ENCODE results near the gene CAND2. TPM values are rescaled to one million over a fixed set of nuclear protein-coding genes. Genes with fewer than 3 reads are reported as not detected.

CAND2 gene
- total and polyA plus RNA-seq, 2 of the 8 experiments (the other 6 are each of a cell fraction or from before 2014, with no cell fraction given): 8.7 TPM

- Histone ChIP-seq H4K91ac (replicated peaks; ENCODE audit: insufficient read length, low read length) (no peak overlapping the region), H3K23me2 (ENCODE audit: low read depth, low read length) (peaks cover 10% of the 10 kb centered on the region), H2BK5ac (ENCODE audit: low read depth, low read length) (no peak overlapping the region), H3K27ac (ENCODE audit: low read depth, low read length) (no peak overlapping the region), H3K9ac (replicated peaks in 1 of 4; ENCODE audit: extremely low read depth in 1 of 4, low read depth in 3 of 4, low read length in 3 of 4) (peak overlapping the region in 2 of 4 experiments; percentile 29 to 98; a peak in 2 of 7 replicates), H2BK120ac (replicated peaks; ENCODE audit: low read depth, low read length) (no peak overlapping the region), H3K79me2 (ENCODE audit: control insufficient read depth in 1 of 2, insufficient read depth in 2 of 2, low read length in 2 of 2) (peaks cover 21 to 58% of the 10 kb centered on the region in 2 experiments), H2BK20ac (ENCODE audit: low read length) (no peak overlapping the region), H3K18ac (ENCODE audit: extremely low read depth, low read length) (no peak overlapping the region), H3K4me2 (ENCODE audit: insufficient read depth in 1 of 2, low read depth in 2 of 2, low read length in 2 of 2) (peak overlapping the region; percentile 96 to 100), H3K56ac (replicated peaks; ENCODE audit: insufficient read length, low read depth, low read length) (no peak overlapping the region), H2BK12ac (ENCODE audit: low read depth, low read length) (no peak overlapping the region), H4K5ac (ENCODE audit: insufficient read length, low read depth, low read length) (no peak overlapping the region), H3K36me3 (ENCODE audit: control insufficient read depth in 2 of 4, insufficient read depth in 4 of 4, low read length in 3 of 4) (peaks cover 53 to 63% (median 60%) of the 10 kb centered on the region in 4 experiments), H3K9me3 (ENCODE audit: insufficient read depth in 2 of 2, low read depth in 1 of 2, low read length in 1 of 2) (no peaks in the 10 kb centered on the region), H3K23ac (ENCODE audit: insufficient read length) (no peak overlapping the region), H4K20me1 (replicated peaks in 1 of 2; ENCODE audit: control insufficient read depth in 1 of 2, insufficient read depth in 2 of 2, low read length in 2 of 2) (peaks cover 28 to 42% of the 10 kb centered on the region in 2 experiments), H3K4me3 (ENCODE audit: extremely low read depth in 1 of 4, insufficient read depth in 2 of 4, low read depth in 3 of 4, low read length in 4 of 4) (peak overlapping the region; percentile 88 to 100 (median 94); a peak in 7 of 8 replicates), H2AK5ac (ENCODE audit: low read depth, low read length) (no peak overlapping the region), H3K79me1 (ENCODE audit: low read depth, low read length) (peaks cover 12% of the 10 kb centered on the region), H3K27me3 (replicated peaks in 1 of 4; ENCODE audit: control insufficient read depth in 3 of 4, extremely low read depth in 1 of 4, insufficient read depth in 3 of 4, low read length in 3 of 4) (no peaks in the 10 kb centered on the region), H2AFZ (ENCODE audit: low read length) (no peak overlapping the region), H3K4ac (replicated peaks; ENCODE audit: insufficient read length, low read depth, low read length) (no peak overlapping the region), H3K14ac (ENCODE audit: insufficient read length) (no peak overlapping the region), H4K8ac (ENCODE audit: extremely low read depth, insufficient read depth, low read length) (no peak overlapping the region), H2BK15ac (ENCODE audit: low read length) (no peak overlapping the region), H3K4me1 (replicated peaks in 1 of 4; ENCODE audit: control insufficient read depth in 3 of 4, insufficient read depth in 4 of 4, low read length in 3 of 4) (peaks cover 5 to 17% (median 11%) of the 10 kb centered on the region in 4 experiments)
- no peak for DNase-seq (ENCODE audit: low read depth in 1 of 2, low spot score in 2 of 2)
- FAIRE-seq: no peak
- peak; percentile 32; the same call in 1 of the 2 replicates for TF ChIP-seq POLR2AphosphoS5 (IDR thresholded peaks at IDR 0.05; ENCODE audit: low read depth, low read length)
- TF ChIP-seq TAF1 (IDR thresholded peaks at IDR 0.05; ENCODE audit: low read depth, low read length): no peak
- 92% methylated on average over 11 of the region's 11 CpGs; no CpG with 5 or more reads in 1 of the 2 experiments for WGBS, 2 experiments (ENCODE audit: extremely low coverage in 1 of 2, insufficient coverage in 1 of 2, insufficient read length in 1 of 2, insufficient replicate concordance in 2 of 2, low coverage in 1 of 2, low lambda C conversion rate in 2 of 2, missing lambda C conversion rate in 1 of 2)
- CTCF ChIA-PET (ENCODE audit: partially characterized antibody): interaction anchor here (1.0 to 2.4 kb wide), 2 partner anchors 9 to 56 kb away, joined by 3 to 7 read pairs; no protein-coding TSS in a partner anchor
- POLR2A ChIA-PET (ENCODE audit: partially characterized antibody): interaction anchor here (0.8 to 20.9 kb wide), 17 partner anchors 20 to 299 kb away, joined by 3 to 661 read pairs (median 5); partner anchors contain the start of gene CAND2
Measured at GRCh38 chr3:12839156-12839946, 42.9 kb downstream of the CAND2 start.

All from H1 (cell line).